GM06990 (cell line): Measurements from ENCODE around the gene PTPRM.

Experiments
- DNase-seq: peaks from one replicate; pipeline ENCODE4 v3.0.0-alpha.2; 2011; ENCODE audit not compliant: insufficient read length; ENCODE audit errors: extremely low read depth
- H3K27me3 ChIP-seq: replicated peaks from 2 replicates; pipeline ENCODE4 v1.6.0; 2011; ENCODE audit warnings: low read length; ENCODE audit not compliant: control insufficient read depth, insufficient read depth
- H3K36me3 ChIP-seq: 2 replicates; pipeline ENCODE4 v1.5.1; 2011; ENCODE audit warnings: low read length; ENCODE audit not compliant: control insufficient read depth, insufficient read depth
- H3K4me3 ChIP-seq: replicated peaks from 2 replicates; pipeline ENCODE4 v1.5.1; 2011; ENCODE audit warnings: low read depth, mild to moderate bottlenecking, control low read depth, low read length
- TF ChIP-seq, protein P1 (sequence below): IDR thresholded peaks from 2 replicates; pipeline ENCODE4 v1.5.1; 2011; ENCODE audit warnings: low read length, control low read depth, mild to moderate bottlenecking, inconsistent platforms; ENCODE audit not compliant: insufficient read depth, poor library complexity, severe bottlenecking

PTPRM gene

DNA sequence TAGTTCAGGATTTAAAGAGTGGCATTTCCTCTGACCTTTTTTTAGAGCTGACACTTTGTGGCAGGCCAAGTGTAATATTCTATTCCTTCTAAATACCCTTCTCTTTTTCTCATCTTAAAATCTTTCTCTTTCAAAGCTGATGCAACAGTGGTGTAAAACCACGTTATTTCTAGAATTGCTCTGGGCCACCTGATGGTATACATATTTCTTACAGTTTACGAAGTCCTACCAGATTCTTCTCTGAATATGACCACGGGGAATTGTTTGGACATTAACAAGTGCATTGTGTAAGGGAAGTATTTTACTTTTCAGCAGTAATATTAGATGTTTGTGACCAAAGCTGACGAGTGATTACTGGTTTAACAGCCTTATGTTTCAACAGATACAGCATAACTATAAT is 109.9 kb downstream of the PTPRM start:
- Histone ChIP-seq H3K4me3 (no peak overlapping the region), H3K36me3 (no peaks in the 10 kb centered on the region), H3K27me3 (no peaks in the 10 kb centered on the region)
- TF ChIP-seq, protein P1, sequence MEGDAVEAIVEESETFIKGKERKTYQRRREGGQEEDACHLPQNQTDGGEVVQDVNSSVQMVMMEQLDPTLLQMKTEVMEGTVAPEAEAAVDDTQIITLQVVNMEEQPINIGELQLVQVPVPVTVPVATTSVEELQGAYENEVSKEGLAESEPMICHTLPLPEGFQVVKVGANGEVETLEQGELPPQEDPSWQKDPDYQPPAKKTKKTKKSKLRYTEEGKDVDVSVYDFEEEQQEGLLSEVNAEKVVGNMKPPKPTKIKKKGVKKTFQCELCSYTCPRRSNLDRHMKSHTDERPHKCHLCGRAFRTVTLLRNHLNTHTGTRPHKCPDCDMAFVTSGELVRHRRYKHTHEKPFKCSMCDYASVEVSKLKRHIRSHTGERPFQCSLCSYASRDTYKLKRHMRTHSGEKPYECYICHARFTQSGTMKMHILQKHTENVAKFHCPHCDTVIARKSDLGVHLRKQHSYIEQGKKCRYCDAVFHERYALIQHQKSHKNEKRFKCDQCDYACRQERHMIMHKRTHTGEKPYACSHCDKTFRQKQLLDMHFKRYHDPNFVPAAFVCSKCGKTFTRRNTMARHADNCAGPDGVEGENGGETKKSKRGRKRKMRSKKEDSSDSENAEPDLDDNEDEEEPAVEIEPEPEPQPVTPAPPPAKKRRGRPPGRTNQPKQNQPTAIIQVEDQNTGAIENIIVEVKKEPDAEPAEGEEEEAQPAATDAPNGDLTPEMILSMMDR, result no peak
- no peak for DNase-seq

DNA sequence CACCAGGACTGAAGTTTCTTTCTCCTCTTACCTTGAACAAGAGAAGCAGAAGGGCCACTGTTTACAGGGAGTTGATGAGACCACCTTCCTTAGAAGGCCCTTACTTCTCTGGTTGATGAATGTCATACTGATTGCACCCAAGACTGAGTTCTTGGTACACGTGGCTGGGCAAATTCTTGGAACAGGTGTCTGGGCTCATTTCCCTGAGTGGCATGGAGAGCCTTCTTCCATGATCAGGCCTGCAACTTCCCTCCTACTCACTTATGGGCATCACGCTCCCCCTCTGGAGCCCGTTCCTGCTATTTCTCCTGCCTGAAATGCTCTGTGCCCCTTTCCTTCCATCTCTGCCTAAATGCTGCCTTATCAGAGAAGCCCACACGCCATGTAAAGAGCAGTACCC is 110.3 kb downstream of the PTPRM start:
- no peak overlapping the region for H3K4me3 ChIP-seq
- no peak for DNase-seq
- H3K27me3 ChIP-seq, result no peaks in the 10 kb centered on the region
- H3K36me3 ChIP-seq, result no peaks in the 10 kb centered on the region
- TF ChIP-seq, protein P1, result no peak

DNA sequence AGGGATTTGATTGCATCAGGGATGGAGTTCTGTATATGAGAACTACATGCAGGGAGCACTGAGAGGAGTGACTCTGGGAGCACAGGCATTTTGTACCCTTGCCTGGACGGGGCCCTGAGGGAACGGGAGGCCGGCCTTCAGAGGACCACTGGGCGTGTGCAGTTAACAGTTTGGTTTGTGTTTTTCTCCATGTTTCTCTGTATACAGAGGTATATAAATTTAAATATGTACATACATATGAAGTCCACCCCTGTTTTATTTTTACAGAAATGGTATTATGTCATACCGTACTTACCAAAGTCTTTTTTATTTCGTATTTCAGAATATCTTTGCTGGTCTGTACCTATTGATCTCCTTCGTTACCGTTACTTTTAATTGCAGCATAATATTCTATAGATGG is 111.3 kb downstream of the PTPRM start:
- TF ChIP-seq, protein P1, result no peak

DNA sequence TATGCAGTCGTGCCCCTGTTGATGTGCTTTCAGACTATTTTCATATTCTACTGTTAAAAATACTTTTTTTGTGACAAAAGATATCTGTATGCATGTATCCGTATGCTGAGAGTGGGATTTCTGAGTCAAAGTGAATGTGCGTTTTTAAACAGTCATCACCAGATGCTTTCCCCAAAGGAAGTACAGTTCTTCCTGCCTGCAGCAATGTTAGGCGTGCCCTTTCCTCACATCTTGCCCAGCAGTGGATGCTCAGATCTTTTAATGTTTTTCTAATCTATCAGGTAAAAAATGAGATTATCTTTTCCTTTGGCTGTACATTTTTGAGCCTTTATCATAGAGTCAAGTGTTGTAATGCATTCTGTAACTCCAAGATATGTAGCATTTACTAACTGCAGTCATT is 111.7 kb downstream of the PTPRM start:
- H3K4me3 ChIP-seq, result no peak overlapping the region
- H3K27me3 ChIP-seq, result no peaks in the 10 kb centered on the region
- DNase-seq, result no peak
- no peaks in the 10 kb centered on the region for H3K36me3 ChIP-seq
- TF ChIP-seq, protein P1, result no peak

More for the DNA sequence above, 111.3 kb downstream of the PTPRM start:
- Histone ChIP-seq H3K36me3 (no peaks in the 10 kb centered on the region), H3K27me3 (no peaks in the 10 kb centered on the region), H3K4me3 (no peak overlapping the region)
- DNase-seq, result no peak

DNA sequence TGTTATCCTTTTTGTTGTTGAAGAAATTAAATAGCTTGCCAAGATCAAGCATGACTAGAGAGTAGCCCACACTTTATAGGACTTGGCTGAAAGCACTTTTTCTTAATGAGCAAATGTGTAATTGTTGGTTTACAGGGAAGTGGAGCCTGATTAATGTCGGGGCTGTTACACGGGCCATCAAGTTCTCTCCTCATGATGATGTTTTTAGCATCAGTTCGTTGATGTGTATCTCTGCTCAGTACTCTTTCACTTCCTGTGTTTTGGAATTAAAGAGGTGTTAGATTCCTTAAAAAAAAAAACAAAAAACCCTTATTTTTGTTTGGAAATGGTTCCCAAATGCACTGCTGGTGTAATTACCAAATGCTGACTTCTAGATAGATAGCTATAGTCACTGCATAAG is 114.2 kb downstream of the PTPRM start:
- Histone ChIP-seq H3K36me3 (no peaks in the 10 kb centered on the region), H3K27me3 (no peaks in the 10 kb centered on the region), H3K4me3 (no peak overlapping the region)
- no peak for DNase-seq
- TF ChIP-seq, protein P1, result no peak

DNA sequence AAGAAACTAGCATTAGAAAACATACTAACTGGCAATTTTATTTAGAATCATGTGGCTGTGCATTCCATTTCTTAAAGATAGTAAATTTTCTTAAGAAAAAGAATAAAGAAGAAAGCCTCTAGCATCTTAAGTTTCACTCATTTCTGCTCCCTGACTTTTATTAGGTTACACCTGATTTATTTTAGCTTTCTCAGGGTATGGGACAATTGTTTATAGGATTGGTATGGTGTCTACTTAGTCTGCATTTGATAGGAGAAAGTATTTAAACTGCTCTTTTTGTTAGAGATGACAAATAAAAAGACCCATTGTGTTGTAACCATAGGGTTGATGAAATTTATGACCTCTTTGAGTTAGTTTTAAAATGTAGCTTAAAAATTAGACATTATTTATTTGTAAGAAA is 115.2 kb downstream of the PTPRM start:
- Histone ChIP-seq H3K27me3 (no peaks in the 10 kb centered on the region), H3K4me3 (no peak overlapping the region), H3K36me3 (no peaks in the 10 kb centered on the region)
- DNase-seq, result no peak
- TF ChIP-seq, protein P1, result no peak
